Stimulated activated CD8-positive, alpha-beta memory T cell treated with anti-CD3 and anti-CD28 coated beads, Interleukin-12 subunit alpha, Interleukin-12 subunit beta, amount 100 ng/mL, for 1 hour (primary cell): Measurements from ENCODE around the gene ENTREP3.

Experiments used
- DNase-seq: peaks from one replicate; pipeline ENCODE4 v3.0.0-alpha.2; 2020; ENCODE audit warnings: low read depth

Gene ENTREP3

DNA sequence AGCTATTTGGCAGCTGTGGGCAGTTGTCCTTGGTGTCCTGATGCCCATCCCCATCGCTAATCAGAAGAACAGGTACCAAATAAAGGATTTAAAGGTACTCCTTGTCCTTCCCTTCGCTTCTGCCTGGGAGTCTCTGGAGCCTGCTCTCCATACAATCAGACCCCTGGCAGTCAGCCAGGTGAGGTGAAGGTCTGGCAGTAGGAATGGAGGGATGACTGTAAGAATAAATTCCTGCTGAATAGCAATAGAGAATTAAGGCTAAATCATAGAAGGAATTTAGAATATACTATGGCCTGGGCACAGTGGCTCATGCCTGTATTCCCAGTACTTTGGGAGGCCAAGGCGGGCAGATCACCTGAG, 56.8 kb downstream of the ENTREP3 start:
- DNase-seq = no peak

DNA sequence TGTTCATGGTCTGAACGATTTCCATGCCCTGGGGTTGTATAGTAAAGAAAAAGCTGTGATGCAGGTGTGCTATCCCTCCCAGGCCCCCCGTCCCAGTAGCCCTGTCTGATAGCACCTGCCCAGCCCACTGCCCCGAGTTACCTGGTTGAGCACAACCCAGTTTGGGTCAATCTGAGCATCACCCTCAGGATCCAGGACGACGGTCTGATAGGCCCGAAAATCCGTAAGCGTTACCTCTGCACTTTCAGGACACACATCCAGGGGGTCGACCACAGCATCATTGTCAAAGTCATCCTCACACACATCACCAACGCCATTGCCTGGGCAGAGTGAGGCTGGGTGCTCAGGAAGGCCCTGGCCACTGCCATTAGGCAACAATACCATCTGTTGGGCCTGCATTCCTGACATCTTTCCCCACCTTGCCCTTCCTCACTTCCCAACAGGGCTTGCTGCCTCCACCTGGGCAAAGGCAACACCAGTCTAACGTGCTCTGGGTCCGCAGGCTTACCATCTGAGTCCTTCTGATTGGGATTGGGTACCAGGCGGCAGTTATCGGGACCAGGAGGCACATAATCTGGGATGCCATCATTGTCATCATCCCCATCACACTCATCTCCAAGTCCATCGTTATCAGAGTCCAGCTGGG, 57.3 kb downstream of the ENTREP3 start:
- no peak for DNase-seq
